Choroid plexus epithelial cell (primary cell): ENCODE results near the gene DNAJC22.

Source experiments
- DNase-seq: peaks from one replicate; pipeline ENCODE4 v3.0.0-alpha.2; 2010; ENCODE audit warnings: low read depth
- H3K4me3 ChIP-seq: 2 replicates; pipeline ENCODE4 v1.5.1; 2011; ENCODE audit warnings: low read depth, mild to moderate bottlenecking, control low read depth, low read length, moderate library complexity
- CTCF ChIP-seq: conservative IDR thresholded peaks from 2 replicates; pipeline ENCODE4 v1.5.1; 2011; ENCODE audit warnings: low read depth, mild to moderate bottlenecking, control low read depth, inconsistent platforms, low read length, moderate library complexity

The DNAJC22 gene

GRCh38 chr12:49335955-49336644 lies 10.6 kb upstream of the DNAJC22 start:
- no peak for TF ChIP-seq CTCF
- DNase-seq = no peak
- no peak overlapping the region for H3K4me3 ChIP-seq

GRCh38 chr12:49336645-49337584 lies 9.8 kb upstream of the DNAJC22 start, which contains the start of gene C1QL4:
TSS of gene C1QL4 (minus strand) at chr12:49337188. CDS start at chr12:49336477, 711 bp downstream.
- peak within 1 kb of the TSS; percentile 43 for H3K4me3 ChIP-seq
- peak; percentile 78 for TF ChIP-seq CTCF
- DNase-seq = peak; percentile 64

GRCh38 chr12:49338830-49339463 lies 7.7 kb upstream of the DNAJC22 start:
- no peak for DNase-seq
- no peak for TF ChIP-seq CTCF
- H3K4me3 ChIP-seq = no peak overlapping the region

- no peak for DNase-seq
- no peak for TF ChIP-seq CTCF
- no peak overlapping the region for H3K4me3 ChIP-seq
These were observed 7.2 kb upstream of the DNAJC22 start for GRCh38 chr12:49339464-49339861.

GRCh38 chr12:49340095-49340870 lies 6.4 kb upstream of the DNAJC22 start:
- H3K4me3 ChIP-seq = no peak overlapping the region
- no peak for TF ChIP-seq CTCF
- DNase-seq = no peak

GRCh38 chr12:49340971-49341776 lies 5.5 kb upstream of the DNAJC22 start:
- DNase-seq = no peak
- H3K4me3 ChIP-seq = no peak overlapping the region
- no peak for TF ChIP-seq CTCF
